HG03575 (cell line): ENCODE data around the gene CFAP20.

Experiments used
- ATAC-seq: cut with Tn5 transposase; IDR thresholded peaks from one replicate; pipeline ENCODE4 v1.9.1; 2021; ENCODE audit not compliant: unreplicated experiment, insufficient number of reproducible peaks, low FRiP score; ENCODE audit errors: extremely low read depth

CFAP20 gene

DNA sequence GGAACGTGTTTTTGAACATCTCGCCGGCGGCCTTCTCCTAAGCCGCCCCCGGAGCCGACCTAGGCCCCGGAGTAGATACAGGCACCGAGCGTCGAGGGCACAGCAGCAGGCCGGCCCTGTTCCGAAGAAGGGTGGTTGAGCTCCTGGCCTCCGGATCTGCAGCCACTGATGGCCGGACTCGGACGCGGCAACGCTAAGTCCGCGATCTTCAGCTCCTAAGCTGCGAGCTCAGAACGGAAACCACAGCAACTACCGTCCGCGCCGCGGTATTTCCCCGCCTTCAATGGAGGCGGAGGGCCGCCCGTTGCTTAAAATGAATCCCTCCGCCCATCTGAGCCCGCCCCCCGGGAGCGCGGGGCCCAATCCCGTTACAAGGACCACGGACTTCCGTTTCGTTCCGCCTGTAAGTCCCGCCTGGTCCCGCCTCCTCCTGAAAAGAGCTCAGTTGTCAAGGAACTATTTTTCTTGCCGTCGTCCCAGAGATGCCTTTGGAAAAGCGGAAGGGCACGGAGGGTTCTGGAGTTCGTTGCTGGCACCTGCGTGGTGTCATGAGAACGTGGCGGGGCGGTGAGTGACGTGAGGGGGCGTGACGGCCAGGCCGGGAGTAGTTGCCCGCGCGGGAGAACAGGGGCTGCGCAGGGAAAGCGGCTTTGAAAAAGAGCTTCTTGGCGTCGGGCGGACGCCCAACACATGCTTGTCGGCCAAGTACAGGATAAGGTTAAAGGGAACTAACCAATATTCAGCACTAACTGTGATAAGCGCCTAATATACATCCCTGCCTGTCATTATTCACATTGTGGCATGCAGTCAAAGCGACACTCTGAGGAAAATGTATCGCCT lies at the start of gene CFAP20:
CFAP20 (minus strand) TSS at position 285 of the 840 bp plus-strand sequence; CDS start at position 19, 266 bp downstream.
- ATAC-seq = peak; percentile 48

DNA sequence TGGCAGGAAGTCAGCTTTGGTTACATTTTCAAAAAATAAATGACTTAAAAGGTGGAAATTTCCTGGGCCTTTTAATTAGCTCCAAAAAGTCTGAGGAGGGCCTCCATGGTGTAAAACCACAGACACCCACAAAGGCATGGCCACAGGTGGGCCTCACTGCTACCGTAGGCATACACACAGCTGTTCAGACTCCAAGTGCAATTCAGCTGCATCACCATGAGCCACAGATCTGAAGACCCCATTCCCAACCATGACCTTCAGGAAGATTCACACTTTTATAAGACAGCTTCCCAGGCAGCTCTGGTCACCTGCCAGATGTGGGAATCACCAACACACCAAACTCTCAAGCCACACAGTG lies 48.2 kb upstream of the CFAP20 start:
- ATAC-seq = no peak

DNA sequence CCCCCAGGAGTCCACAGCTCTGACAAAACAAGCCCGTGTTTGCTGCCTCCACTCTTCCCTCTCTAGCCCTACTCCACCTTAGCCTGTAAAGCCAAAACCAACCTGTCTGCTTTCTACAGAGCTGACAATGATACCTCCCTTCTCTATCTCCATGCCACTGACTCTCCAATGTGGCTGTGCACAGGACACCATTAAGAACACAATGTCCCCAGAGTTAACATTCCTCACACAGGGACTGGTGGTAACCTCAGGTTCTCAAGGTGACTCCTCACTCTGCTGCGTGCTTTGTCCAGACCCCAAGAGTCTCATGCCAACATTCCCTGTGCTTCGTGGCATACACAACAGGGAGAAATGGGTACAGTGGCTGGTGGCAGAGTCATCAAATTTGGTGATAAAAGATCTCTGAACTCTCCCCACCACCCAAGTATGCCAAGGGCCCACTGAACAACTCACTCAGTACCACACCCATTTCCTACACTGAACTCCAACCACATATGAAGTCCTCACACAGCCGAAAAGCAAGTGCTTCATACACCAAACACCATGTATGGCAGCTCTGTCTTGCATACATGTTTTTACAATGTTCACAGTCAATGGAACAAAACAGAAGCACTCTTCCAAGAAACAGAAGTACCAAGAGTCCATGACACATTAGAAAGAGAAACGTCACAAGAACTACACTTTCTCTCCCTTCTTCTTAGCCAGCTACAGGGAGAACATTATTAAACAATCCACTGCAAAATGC lies 47.6 kb upstream of the CFAP20 start:
- ATAC-seq = no peak

DNA sequence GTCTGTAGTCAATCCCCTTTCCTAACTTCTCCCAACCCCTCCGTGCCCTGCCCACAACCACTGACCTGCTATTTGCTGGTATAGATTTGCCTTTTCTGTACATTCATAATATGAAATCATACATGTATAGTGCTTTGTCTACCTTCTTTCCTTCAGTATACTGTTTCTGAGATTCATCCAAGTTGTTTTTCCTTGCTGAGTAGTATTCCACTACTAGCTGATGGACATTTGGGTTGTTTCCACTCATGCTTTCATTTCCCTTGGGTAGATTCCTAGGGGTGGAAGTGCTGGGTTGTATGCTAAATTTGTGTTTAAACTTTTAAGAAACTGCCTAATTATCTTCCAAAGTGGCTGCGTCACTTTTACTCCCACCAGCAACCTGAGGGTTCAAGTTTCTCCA lies 41.0 kb upstream of the CFAP20 start:
- no peak for ATAC-seq

DNA sequence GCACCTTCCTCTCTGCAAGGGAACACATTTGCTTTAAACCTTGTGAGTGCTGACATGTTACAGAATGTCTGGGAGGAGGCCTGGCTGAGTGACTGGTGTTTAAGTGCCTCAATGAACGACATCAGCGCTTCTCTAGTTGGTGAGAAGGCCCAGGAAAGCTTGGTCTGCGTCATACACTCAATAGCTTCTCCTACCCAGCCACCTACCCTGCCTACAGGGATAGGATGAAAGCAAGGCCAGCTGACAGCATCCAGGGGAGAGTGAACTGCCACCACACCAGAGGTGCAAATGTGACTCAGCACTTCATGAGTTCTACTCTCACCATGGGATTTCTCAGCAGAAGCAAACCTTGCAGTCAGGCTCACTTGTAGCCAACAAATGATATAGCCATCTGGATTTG lies 31.7 kb upstream of the CFAP20 start:
- no peak for ATAC-seq

- no peak for ATAC-seq
Measured at GRCh38 chr16:58158725-58159124, 29.5 kb upstream of the CFAP20 start.

DNA sequence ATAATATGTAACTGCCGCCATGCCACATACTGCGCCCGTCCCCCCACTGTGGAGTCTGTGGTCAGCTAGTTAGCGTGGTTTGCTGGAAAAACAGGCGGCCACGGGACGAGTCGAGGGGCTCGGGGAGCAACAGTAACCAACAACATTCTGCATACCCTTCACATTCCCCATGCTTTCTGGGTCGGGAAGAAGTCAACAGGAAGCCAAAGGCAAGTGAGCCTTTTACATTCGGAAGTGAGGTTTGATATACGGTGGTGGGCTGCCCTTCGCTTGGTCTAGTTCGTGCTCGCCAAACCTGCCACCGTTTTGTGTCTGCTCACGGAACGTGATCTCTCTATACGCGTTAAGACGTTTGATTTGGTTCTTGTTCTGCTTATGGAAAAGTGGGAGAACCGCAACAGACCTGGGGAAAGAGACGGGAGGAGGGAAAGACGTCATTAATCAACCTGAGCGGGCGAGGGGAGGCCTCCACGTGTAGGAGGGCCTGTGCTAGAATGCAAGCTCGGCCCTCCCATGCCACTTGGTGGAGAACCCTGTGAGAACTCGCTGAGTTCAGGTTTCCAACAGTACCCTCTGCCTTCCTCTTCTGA lies 28.9 kb upstream of the CFAP20 start:
- no peak for ATAC-seq

DNA sequence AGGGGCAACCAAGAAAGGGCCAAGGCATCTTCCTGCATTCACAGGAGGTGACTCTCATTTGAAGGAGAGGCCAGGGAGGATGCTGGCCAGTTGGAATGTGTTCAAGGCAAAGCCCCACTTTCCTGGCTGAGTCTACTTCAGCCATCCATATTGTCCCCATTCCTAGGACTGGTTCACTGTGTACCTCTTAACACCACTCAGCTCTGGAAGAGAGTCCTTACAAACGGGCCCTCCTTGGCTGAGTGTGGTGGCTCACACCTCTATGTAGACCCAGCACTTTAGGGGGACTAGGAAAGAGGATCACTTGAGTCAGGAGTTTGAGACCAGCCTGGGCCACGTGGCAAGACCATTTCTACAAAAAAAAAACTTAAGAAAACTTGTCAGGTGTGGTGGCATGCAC lies 28.1 kb upstream of the CFAP20 start:
- no peak for ATAC-seq

DNA sequence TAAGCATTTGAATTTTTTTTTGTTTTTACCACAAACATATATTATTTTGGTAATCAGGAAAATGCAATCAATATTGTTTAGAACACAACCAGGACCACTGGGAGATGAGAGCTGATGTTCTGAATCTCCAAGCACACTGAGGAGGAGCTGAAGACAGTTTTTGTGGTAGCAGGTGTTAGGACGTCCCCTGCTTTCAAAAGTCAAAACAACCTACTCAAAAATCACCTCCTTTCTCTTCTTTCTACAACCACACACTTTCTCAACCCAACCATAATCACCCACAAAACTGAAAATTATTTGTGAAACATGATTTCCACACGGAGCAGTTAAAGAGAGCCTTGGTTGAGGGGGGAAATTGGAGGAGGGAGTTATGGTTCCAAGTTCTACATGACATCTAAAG lies 26.7 kb upstream of the CFAP20 start:
- ATAC-seq = no peak

GRCh38 chr16:58154345-58154744 lies 25.2 kb upstream of the CFAP20 start:
- no peak for ATAC-seq

GRCh38 chr16:58152246-58152868 lies 23.2 kb upstream of the CFAP20 start:
- no peak for ATAC-seq

DNA sequence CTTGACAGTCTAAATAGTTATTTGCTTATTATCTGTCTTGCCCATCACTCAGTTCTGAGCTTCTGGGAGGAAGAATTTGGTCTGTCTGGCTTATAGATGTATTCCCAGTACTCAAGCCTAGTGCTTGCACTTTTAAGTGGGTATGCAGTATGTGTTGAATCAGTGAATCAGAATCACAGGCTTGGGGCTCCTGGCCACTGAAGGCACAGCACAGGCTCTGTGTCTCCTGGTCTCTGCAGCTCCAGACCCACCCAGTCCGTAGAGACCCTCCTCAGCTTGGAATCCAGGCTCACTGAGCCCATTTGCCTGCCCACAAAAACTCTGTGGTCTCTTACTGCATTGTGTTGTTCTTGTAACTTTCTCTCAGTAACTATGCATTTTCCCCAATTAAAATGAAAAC lies 19.3 kb upstream of the CFAP20 start:
- ATAC-seq = no peak

- ATAC-seq = no peak
Measured at GRCh38 chr16:58148099-58148498, 18.9 kb upstream of the CFAP20 start.

- ATAC-seq = no peak
Measured at GRCh38 chr16:58138852-58139251, 9.7 kb upstream of the CFAP20 start.

GRCh38 chr16:58137581-58137980 lies 8.4 kb upstream of the CFAP20 start:
- no peak for ATAC-seq

DNA sequence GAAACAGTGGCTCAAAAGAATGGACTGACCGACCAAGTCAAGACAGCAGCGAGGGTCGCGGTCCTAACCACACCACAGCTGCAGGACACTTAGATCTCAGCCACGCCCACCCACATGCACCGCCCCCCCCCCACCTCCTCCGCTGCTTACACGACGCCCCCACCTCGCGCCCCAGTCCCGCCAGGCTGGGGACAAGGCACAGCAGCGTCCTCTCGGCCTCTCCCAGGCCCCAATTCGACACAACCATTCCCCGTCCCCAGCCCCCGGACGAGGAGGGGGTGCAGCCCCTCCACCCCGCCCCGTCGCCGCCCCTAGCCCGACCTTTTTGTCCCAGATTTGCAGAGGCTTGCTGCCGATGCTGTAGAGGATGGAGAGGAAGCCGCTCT lies 477 bp downstream of the CFAP20 start:
- ATAC-seq = no peak

GRCh38 chr16:58128181-58128631 lies 975 bp downstream of the CFAP20 start:
- no peak for ATAC-seq

DNA sequence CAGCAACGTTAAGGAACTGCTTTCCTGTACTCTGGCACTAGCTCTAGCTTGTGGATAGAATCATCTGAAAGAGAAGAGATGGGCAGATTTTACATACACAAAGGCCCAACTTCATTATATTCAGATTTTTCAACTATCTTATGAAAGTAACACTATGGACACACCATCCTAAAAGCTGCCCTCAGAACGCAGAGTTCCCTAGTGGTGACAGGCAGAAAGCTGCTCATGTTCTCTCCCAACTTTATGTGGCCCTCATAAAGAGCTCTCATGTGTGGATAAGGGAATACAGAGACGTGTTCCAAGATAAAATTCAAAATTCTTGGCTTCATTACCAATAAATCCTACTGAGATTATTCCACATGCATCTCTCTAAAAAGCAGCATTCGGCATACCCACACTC lies 1.5 kb downstream of the CFAP20 start:
- no peak for ATAC-seq

DNA sequence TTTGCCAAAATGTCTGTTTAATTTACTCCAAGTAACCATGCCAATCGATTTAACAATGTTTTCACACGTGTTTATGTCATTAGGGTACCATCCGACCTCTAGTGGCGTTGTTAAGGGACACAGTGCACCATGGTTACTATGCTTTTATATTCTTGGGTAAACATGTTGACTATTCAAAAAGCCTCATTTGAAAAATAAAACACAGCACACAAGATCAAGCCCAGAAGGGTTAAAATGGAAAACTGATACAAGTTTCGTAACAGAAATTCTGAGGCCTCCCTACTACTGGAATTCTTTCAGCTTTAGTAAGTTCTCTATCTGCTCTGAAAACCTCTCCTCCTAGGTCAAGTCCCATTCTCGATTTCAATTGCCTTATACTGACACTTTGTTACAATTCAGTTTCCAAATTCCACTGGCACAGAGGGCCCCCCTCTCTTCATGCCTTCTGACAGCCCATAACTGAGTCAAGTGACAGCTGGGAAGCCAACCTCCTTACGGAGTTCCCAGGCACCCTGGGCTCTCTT lies 2.1 kb downstream of the CFAP20 start:
- no peak for ATAC-seq
